SKM-1 (cell line): Measurements from ENCODE around the gene CAPNS1.
"Not testable (repeated sequence)": the region's sequence is repeated elsewhere in the genome, so short reads cannot be mapped to it uniquely, and the experiment has no call there.

Experiments used
- DNase-seq: peaks from one replicate; lab custom pipeline; 2025; ENCODE audit not compliant: unreplicated experiment; lab: John Stamatoyannopoulos, UW

The CAPNS1 gene

DNA sequence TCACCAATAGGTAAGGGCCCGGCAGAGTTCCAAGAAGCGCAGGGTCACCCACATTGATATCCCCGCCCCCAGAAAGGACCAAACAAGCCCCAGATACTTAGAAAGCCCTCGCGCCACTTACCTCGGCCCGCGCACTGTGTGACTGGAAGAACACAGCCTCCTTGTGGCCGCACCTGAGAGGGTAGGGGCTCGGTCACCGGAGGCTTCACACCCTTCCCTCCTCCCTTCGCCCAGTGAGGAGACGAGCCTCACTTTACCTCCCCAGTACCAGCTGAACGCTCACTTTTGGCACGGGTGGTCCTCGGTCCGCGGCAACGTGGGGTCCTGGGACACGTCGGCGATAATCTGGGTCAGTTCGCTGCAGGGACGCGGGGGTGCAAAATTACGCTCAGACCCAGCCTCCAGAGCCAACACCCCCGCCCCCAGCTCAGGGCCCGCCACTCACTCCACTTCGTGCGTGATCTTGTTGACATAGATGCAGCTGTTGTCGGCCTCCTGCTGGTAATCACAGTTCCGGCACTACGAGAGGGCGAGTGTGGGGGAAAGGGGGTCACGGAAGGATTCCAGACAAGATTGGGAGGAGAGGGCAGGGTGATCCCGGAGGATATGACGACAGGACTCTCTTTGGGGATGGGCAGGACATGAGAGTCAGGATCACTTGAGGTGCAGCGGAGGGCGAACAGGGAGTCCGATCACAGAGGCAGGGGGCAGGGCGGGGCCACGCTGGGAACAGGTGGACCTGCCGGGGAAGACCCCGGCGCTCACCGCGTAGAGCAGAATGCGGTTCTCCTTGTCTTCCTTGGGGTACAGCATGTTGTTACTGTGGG lies 25.8 kb upstream of the CAPNS1 start:
- no peak for DNase-seq

- peak; percentile 96 for DNase-seq
Measured at GRCh38 chr19:36114721-36115452, 25.0 kb upstream of the CAPNS1 start, which contains the start of gene POLR2I. POLR2I (minus strand) TSS chr19:36114875; CDS start chr19:36114856, 19 bp downstream.

GRCh38 chr19:36115453-36116343 lies 24.2 kb upstream of the CAPNS1 start, which contains the start of gene TBCB:
TBCB (plus strand) TSS chr19:36115468; CDS start chr19:36115561, 93 bp downstream.
- DNase-seq = peak; percentile 56

DNA sequence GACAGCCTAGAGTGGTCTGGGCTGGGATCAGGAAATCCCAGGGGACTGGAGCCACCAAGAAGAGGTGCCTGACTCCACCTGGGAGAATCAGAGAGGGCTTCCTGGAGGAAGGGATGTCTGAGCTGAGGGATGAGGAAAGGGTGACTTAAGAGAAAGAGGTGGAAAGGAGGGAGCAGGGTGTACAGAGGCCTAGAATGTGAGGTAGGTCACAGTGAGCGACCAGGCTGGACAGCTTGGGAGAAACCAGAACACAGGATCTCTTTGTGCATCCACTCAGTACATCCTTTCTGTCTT lies 23.6 kb upstream of the CAPNS1 start:
- no peak for DNase-seq

DNA sequence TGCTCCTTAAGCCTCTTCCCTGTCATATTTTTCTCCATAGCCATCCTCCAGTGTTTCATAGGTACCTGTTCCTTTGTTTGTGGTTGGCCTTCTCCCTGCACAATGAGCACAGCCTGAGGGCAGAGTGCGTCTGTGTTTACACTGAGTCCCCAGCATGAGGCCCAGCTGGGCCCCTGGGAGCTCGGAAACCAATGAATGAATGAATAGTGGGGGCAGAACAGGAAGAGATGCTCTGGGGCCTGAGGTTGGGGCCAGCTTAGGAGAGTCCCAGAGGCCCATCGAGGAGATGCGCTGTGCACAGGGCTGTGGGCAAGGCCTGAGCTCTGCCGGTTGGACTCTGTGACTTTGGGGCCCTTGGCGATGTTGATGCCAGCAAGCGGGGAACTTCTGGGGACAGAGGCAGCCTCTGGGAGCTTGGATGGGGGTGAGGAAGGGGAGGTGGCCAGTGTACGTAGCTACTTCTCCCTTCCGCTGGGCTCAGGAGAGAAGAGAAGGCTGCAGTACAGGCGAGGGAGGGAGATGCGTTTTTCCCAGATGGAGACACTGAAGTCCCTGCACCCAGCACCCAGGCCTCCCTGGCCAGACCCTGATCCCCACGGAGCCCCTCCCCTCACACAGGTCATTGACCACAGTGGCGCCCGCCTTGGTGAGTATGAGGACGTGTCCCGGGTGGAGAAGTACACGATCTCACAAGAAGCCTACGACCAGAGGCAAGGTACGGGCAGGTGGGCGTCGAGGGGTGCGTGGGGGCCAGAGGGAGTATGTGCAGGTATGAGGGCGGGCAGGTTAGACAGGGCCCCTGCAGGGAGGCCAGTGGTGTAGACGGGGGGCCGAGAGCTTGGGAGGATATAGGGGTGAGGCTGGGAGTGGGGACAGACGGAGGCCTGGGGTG lies 19.5 kb upstream of the CAPNS1 start:
- DNase-seq = no peak

- DNase-seq = no peak
Measured at GRCh38 chr19:36120984-36121358, 18.9 kb upstream of the CAPNS1 start.

DNA sequence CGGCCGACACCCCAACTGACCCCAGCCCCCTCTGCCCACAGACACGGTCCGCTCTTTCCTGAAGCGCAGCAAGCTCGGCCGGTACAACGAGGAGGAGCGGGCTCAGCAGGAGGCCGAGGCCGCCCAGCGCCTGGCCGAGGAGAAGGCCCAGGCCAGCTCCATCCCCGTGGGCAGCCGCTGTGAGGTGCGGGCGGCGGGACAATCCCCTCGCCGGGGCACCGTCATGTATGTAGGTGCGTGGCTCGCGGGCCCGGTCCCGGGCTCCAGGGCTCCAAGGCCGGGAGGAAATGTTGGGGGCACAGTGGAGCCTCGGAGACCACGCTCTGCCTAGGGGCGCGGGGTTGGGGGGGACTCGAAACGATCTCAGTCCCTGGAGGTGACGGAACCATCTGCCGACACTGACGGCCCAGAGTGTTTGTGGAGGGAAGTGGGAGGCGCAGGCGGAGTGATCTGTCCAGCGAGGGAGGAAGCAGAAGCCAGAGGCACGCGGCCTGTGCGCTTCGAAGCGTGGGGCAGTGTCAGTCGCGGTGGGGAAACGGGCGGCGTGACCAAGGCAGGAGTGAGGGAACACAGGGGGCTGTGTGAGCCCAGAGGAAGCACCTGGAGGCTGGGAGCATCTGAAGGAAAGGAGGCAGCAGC lies 18.3 kb upstream of the CAPNS1 start:
- no peak for DNase-seq

DNA sequence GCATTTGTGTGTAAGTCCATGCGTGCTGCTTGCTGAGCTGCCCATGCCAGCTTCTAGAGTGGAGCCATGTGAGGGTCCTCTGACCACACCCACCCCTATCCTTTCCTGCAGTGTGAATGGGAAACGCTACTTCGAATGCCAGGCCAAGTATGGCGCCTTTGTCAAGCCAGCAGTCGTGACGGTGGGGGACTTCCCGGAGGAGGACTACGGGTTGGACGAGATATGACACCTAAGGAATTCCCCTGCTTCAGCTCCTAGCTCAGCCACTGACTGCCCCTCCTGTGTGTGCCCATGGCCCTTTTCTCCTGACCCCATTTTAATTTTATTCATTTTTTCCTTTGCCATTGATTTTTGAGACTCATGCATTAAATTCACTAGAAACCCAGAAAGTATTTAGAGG lies 14.3 kb upstream of the CAPNS1 start:
- no peak for DNase-seq

GRCh38 chr19:36128392-36128736 lies 11.5 kb upstream of the CAPNS1 start:
- DNase-seq = peak; percentile 76

- not testable (repeated sequence) for DNase-seq
Measured at GRCh38 chr19:36131221-36131620, 8.6 kb upstream of the CAPNS1 start.

DNA sequence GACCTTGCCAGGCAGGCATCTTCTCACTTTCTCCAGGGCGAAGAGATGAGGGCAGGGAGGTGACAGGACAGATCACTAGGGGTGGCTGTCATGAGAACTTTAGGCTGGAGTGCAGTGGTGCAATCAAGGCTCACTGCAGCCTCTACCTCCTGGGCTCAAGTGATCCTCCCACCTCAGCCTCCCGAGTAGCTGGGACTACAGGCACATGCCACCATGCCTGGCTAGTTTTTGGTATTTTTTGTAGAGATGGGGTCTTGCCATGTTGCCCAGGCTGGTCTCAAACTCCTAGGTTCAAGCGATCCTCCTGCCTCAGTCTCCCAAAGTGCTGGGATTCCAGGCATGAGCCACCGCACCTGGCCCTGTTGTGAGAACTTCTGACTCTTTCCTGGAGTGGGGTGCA lies 5.0 kb upstream of the CAPNS1 start:
- DNase-seq = not testable (repeated sequence)

GRCh38 chr19:36136964-36137686 lies 2.7 kb upstream of the CAPNS1 start:
- DNase-seq = no peak

- DNase-seq = no peak
Measured at GRCh38 chr19:36139120-36139472, 770 bp upstream of the CAPNS1 start.

DNA sequence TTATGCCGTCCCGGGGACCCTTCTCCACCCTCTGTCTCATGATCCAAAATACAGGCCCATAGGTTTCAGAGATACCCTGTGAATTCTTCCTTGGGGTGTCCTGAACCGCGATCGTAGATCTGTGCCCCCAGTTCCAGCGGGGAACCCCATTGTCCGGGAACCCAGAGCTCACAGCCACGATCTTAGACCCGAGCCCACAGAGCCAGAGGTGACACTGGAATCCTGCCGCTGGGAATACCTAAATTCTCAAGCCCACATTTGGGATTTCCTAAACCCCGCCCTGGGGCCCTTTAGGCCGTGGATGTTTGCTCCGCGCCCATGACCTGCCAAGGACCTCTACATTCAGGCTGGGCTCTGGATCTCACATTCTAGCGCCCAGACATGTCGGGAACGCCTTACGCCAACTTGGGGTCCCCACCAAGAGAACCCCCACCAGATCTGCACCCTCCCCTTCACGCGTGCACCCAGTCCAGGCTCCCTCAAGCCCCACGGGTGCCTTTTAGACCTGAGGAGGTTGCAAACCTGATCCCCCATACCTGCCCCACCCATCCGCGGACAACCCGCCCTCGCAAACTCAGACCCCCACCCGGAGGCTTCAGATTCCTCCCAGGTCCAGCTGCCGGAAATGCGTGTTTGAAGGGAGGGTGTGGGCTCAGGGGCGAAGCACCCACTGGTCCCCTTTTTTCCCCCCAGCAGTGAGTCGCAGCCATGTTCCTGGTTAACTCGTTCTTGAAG lies 605 bp downstream of the CAPNS1 start:
- DNase-seq = no peak

GRCh38 chr19:36141039-36141927 lies 1.4 kb downstream of the CAPNS1 start:
- peak; percentile 69 for DNase-seq

DNA sequence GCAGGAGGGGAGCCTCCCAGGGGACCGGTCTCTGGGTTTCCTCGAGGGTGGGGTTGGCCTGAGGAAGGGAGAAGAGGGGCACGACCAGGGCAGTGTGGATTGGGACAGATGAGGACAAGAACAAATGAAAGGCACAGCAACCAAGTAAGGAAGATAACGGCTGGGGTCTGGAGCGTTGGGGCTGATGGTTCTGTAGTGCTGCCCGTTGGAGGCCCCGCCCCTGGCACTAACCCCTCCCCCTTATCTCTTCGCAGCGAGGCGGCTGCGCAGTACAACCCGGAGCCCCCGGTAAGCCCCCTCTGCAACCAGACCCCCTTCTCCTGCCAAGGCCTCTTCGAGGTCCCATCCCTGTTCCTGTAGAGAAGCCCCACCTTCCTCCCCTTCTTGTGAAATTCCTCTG lies 2.2 kb downstream of the CAPNS1 start:
- DNase-seq = no peak

DNA sequence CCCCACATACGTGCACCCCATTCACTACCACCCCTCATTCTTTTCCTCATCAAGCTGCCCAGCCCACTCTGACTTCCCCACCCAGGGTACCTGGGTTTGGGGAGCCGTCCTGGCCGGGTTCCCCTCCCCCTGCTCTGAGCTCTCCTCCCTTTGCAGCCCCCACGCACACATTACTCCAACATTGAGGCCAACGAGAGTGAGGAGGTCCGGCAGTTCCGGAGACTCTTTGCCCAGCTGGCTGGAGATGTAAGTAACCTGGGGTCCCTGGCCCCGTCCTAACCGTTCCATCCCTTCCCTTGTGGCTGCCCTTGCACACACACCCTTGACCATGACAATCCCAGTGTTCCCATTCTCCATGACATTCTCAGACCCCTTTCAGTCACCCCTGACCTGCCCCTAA lies 2.6 kb downstream of the CAPNS1 start:
- DNase-seq = no peak

DNA sequence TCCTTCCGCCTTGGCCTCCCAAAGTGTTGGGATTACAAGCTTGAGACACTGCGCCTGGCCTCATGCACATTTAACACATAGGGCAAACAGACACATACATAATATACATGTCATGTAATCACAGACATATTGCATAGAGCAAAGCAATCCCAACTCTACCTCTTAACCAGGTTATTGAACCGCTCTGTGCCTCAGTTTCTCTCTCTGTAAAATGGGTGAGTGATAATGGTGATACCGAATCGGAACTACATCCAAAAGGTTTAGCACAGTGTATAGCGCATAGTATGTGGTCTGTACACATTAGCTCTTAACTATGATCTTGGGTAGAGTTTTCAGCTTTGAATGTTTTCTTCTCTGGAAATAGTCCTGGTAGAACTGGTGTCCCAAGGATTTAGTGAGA lies 4.8 kb downstream of the CAPNS1 start:
- DNase-seq = no peak
